ENCODE measurements around the gene SCUBE2. TPM values are rescaled to one million over a fixed set of nuclear protein-coding genes. Genes with fewer than 3 reads are reported as not detected.

The SCUBE2 gene
- total RNA-seq, 1 donor from 2014 or later, result 29.2 TPM

DNA sequence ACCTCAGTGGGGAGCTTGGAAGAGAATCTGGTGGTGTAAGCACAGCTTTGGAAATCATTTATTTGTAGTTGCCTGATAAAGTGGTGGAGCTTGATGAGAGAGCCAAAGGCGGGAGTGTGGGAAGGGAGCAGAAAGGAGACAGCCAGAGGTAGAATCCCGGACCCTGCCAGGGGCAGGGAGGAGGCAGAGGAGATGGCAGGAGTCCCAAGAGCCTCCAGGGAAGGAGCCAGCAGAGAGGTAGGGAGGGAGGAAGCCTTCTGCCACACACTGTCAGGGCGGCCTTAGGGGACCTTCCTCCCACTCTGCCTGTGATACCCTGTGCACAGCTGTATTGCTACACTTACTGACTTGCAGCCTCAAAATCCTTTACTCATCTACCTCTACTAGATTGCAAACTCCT, 15.4 kb downstream of the SCUBE2 start:
- DNase-seq (ENCODE audit: low spot score), result peak; percentile 73

- DNase-seq (ENCODE audit: low spot score), result peak; percentile 49
Measured at GRCh38 chr11:9075556-9075955, 15.8 kb downstream of the SCUBE2 start.

DNA sequence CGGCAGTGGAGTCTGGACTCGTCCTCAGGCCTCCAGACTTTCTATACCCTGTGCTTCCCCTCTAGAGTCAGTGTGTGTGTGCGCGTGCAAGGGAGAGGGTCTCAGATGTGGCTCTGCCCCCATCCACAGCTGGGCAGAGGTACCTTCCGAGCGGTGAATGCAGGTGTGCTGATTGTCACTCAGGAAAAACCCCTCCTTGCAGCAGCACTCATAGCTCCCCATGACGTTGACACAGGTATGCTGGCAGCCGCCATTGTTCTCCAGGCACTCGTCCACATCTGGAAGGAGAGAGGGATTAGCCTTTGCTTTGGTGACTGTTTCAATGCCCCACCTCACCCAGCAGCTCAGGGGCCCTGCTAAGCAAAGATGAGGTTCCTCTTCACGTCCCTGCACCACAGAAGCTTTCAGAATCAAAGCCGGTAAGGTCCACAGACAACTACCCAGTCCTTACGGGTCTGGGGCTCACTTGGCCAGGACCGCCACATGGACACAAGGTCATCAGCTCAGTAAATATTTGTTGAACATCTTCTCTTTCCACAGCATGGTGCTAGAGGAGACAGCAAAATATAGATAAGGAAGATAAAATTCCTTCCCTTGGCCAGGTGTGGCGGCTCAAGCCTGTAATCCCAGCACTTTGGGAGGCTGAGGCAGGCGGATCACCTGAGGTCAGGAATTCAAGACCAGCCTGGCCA, 16.9 kb downstream of the SCUBE2 start:
- peak; percentile 53 for DNase-seq (ENCODE audit: low spot score)

- no peak for DNase-seq (ENCODE audit: low spot score)
Measured at GRCh38 chr11:9073466-9074225, 17.8 kb downstream of the SCUBE2 start.

DNA sequence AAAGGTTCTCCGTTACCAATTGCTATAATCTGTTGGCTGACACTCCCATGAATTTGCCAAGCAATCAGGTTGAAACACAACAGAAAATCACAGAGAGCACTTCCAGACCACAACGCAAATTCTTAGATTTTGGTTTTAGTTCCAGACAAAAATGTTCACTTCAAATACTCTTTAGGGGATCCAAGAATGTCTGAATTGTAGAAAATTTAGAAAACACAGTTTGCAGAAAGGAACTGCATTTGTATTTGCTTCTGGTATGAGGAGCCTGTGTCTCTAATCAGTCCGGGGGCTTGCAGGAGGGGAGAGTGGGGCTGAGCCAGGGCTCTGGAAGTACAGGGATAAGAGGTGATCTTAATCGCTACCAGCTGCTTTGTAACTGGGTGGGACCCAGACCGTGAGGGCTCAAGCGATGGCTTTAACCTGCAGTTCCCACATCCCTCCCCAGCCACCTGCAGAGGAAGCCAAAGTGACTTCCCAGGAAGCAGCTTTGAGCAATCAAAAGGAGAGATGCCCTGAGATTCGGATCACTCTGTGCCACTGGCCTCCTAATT, 18.7 kb downstream of the SCUBE2 start:
- DNase-seq (ENCODE audit: low spot score), result peak; percentile 26

DNA sequence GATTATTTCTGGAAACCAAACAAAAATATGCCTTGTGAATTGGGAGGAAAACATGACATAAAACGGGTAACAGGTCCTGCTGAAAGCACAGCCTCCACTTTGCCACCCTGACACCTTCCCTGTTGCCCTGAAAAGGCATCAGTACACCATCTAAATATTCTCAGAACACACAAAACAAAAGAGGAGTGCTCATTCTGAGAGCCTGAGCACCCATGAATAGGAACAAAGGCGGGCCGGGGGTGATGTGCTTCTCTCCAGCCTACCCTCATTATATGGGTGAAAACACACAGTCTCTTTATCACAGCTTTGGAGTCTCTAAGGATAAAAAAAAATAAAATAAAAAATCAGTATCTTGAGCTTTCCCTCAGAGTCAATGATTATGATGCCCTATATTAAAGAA, 19.7 kb downstream of the SCUBE2 start:
- DNase-seq (ENCODE audit: low spot score), result no peak

GRCh38 chr11:9070749-9071491, 20.5 kb downstream of the SCUBE2 start:
- peak; percentile 59 for DNase-seq (ENCODE audit: low spot score)

- no peak for DNase-seq (ENCODE audit: low spot score)
Measured at GRCh38 chr11:9069862-9070470, 21.4 kb downstream of the SCUBE2 start.

- DNase-seq (ENCODE audit: low spot score), result no peak
Measured at GRCh38 chr11:9069256-9069655, 22.1 kb downstream of the SCUBE2 start.

- no peak for DNase-seq (ENCODE audit: low spot score)
Measured at GRCh38 chr11:9066433-9066925, 24.9 kb downstream of the SCUBE2 start.

GRCh38 chr11:9065607-9066432, 25.6 kb downstream of the SCUBE2 start:
- no peak for DNase-seq (ENCODE audit: low spot score)

- DNase-seq (ENCODE audit: low spot score), result no peak
Measured at GRCh38 chr11:9061807-9062206, 29.6 kb downstream of the SCUBE2 start.

DNA sequence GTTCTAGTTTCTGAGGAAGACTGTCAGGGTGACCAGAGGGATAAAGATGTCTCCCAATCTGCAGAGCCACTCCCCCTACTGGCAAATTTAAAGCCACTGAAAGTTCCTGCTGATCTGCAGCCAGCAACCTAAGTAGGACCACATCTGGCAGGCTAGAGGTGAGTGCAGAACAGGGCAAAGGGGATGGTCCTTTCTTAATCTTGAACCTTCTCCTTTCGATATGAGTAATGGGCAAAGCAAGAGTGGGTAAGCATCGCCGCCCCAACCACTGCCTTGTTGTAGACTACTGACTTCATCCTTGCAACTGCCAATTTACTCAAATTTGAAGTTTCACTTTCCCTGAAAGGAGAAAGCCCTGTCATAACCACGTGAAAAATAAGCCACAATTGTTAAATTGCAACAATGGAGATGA, 30.7 kb downstream of the SCUBE2 start:
- no peak for DNase-seq (ENCODE audit: low spot score)

DNA sequence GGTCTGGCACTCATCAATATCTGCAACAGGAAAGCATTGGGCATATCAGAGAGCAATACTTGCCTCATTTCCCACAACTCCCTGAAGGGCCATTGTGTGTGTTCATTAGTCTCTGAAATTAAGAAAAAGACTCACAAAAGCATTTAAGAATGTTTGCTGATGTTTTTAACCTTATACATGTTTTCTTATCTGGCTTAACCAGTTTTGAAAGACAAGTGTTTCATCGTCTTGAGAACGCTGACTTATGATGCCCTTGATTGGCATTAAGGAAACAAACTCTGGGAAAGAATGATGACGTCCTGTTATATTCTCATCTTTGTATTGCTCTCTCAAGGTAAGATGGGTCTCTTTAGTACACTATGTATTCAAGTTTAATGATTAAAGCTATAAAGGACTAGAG, 32.0 kb downstream of the SCUBE2 start:
- no peak for DNase-seq (ENCODE audit: low spot score)

DNA sequence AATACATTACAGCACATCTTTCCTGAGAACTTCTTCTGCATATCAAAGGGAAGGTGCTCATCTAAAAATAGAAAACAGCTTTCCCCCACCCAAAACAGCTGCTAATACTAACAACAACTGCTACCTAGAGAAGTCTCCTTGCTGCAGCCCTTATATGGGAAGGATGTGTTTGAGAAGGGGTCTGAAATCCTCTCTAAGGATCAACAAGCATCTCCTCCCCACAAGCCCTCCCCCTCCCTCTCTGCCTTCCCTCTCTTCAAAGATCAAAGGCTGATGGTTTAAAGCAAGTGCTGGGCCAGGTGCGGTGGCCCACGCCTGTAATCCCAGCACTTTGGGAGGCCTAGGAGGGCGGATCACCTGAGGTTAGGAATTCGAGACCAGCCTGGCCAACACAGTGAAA, 33.5 kb downstream of the SCUBE2 start:
- no peak for DNase-seq (ENCODE audit: low spot score)

DNA sequence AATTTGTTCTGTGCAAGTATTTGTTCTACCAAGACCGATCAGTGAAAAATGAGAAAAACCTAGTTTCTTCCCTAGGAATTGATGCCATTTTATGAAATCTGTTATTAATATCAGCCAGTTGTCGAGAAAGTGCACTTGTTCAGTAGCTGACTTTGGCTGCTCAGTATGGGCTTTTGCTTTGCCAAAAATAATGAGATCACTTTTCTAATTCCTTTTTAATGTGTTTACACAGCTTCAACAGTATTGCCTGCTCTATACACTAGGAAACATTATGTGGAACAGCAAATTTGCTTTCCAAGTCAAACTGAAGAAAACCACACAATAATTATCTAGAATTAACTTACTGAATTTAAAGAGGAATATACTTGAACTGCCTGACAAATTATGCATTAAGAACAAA, 34.4 kb downstream of the SCUBE2 start:
- DNase-seq (ENCODE audit: low spot score), result no peak

GRCh38 chr11:9056467-9056866, 34.9 kb downstream of the SCUBE2 start:
- DNase-seq (ENCODE audit: low spot score), result no peak

DNA sequence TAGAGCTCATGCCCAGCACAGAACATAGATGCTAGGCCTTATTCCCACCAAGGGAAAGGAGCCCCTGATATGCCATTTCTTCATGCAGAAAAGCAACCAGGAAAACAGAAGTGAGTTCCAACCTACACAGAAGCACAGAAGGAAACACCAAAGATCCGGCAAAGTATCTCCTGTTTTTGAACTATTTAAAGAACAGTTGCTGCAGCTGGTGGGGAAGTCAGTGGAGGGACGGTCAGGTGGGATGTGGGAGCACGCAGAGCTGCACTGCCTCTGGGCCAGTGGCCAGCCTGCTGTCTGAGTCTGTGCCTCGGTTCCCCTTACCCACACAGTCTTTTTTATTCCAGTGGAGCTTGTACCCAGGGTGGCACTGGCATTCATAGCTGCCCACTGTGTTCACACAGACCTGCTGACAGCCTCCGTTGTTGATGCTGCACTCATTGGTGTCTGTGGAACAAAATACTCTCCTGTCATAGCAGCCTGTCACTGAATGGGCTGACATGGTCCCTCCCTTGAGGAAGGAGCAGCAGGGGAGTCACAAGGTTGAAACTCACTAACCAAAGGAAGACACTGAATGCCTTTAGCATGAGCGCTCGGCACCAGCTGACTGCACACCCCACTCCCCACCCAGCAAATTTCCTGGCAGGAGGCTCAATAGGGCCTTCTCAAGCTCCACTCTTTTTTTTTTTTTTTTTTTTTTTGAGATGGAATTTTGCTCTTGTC, 37.9 kb downstream of the SCUBE2 start:
- DNase-seq (ENCODE audit: low spot score), result no peak

- no peak for DNase-seq (ENCODE audit: low spot score)
Measured at GRCh38 chr11:9052316-9052715, 39.1 kb downstream of the SCUBE2 start.

- DNase-seq (ENCODE audit: low spot score), result no peak
Measured at GRCh38 chr11:9049959-9050358, 41.4 kb downstream of the SCUBE2 start.
